Erythroblast (primary cell): ENCODE measurements around the gene PDE9A.

Experiments
- GATA1 ChIP-seq: IDR thresholded peaks from 2 replicates; pipeline ENCODE4 v1.6.1; 2011; ENCODE audit warnings: low read depth, mild to moderate bottlenecking, control low read depth, low read length, moderate library complexity
- POLR2A ChIP-seq: IDR thresholded peaks from 2 replicates; pipeline ENCODE4 v1.6.1; 2011; ENCODE audit warnings: mild to moderate bottlenecking, low read length

DNA sequence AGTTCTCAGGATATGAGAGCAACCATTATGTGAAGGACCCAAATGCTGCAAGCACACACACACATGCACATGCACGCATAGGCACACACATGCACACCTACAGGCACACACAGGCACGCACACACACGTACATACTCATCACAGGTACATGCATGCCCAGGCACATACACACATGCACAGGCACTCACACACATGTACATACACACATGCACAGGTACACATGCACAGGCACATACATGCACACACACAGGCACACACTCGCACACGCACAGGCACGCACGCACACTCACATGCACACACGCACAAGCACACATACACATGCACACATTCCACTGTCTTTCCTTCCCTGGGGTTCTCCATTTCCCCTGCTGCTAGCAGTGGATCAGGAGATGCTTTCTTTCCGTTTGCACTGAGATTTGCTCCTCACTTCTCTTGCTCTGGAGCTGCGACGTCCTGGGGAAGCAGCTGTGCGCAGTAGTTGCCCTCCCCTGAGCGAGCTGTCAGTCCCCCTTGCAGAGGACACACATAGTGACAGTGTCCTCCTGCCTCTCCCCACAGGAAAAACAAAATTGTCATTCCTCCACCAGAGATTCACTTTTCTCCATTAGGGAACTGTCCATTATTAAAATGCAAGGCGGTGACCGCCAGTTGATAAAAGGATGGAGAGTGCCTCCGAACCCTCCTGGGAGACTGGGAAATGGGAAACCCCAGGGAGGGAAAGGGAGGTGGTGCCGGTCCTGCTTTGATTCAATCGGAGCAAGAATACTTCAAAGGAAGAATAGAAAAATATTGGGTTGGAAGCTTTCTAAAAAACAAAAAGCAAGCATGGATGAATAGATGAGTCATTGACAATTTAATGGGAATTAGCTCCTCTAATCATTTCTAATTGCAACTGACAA is 156.4 kb downstream of the PDE9A start:
- TF ChIP-seq POLR2A (no peak), GATA1 (no peak)
